Fibroblast of lung (primary cell): Measurements from ENCODE around the gene TNFRSF18.

Experiments
- CTCF ChIP-seq, 2 donors: IDR thresholded peaks in 1 of 2; conservative IDR thresholded peaks in 1 of 2; 1 replicate in 1 of 2; 2 replicates in 1 of 2; pipeline ENCODE4 v1.5.1; 2011 to 2012; ENCODE audit warnings: low read length in 2 of 2, control low read depth in 1 of 2, inconsistent platforms in 1 of 2, low read depth in 1 of 2, mild to moderate bottlenecking in 1 of 2
- EZH2 ChIP-seq: IDR thresholded peaks from 2 replicates; pipeline ENCODE4 v1.5.1; 2012; ENCODE audit warnings: low read length, control low read depth, mild to moderate bottlenecking; ENCODE audit errors: missing control alignments

GRCh38 chr1:1220197-1220596, 13.8 kb upstream of the TNFRSF18 start:
- TF ChIP-seq CTCF (conservative IDR thresholded peaks at IDR 0.05 in 1 of 2, IDR thresholded peaks at IDR 0.05 in 1 of 2; ENCODE audit: low read depth in 1 of 2, low read length in 2 of 2) (no peak), EZH2 (no peak)
